WTC11 (cell line): ENCODE measurements around the gene MAGEB6B.

Experiments
- ATF1 ChIP-seq: sonication (generic); formaldehyde crosslinking; IDR thresholded peaks from 2 replicates; pipeline ENCODE4 v1.8.1; 2023; ENCODE audit warnings: mild to moderate bottlenecking, moderate library complexity, missing genetic modification reagents
- CTCF ChIP-seq: fragments of 200-600 bp; IDR thresholded peaks from 2 replicates; pipeline ENCODE4 v1.8.0; 2022; ENCODE audit warnings: antibody characterized with exemption
- FOXJ3 ChIP-seq: sonication (generic); formaldehyde crosslinking; IDR thresholded peaks from 2 replicates; pipeline ENCODE4 v1.9.0; 2021; ENCODE audit warnings: missing genetic modification reagents, mild to moderate bottlenecking, borderline replicate concordance
- NR2C2 ChIP-seq: sonication (generic); formaldehyde crosslinking; IDR thresholded peaks from 2 replicates; pipeline ENCODE4 v1.8.0; 2022; ENCODE audit warnings: mild to moderate bottlenecking, missing genetic modification reagents
- SP1 ChIP-seq: sonication (generic); formaldehyde crosslinking; conservative IDR thresholded peaks from 2 replicates; pipeline ENCODE4 v1.8.1; 2022; ENCODE audit warnings: missing genetic modification reagents
- TEAD4 ChIP-seq: sonication (generic); formaldehyde crosslinking; IDR thresholded peaks from 2 replicates; pipeline ENCODE4 v1.8.0; 2022; ENCODE audit warnings: mild to moderate bottlenecking, missing genetic modification reagents
- TF ChIP-seq, protein P1 (sequence below): sonication (generic); formaldehyde crosslinking; conservative IDR thresholded peaks from 2 replicates; pipeline ENCODE4 v1.8.1; 2022; ENCODE audit warnings: mild to moderate bottlenecking, missing genetic modification reagents
- TF ChIP-seq, protein P2 (sequence below): sonication (generic); formaldehyde crosslinking; IDR thresholded peaks from 2 replicates; pipeline ENCODE4 v1.8.0; 2022; ENCODE audit warnings: mild to moderate bottlenecking, missing genetic modification reagents
- TF ChIP-seq, protein P3 (sequence below): sonication (generic); formaldehyde crosslinking; IDR thresholded peaks from 2 replicates; pipeline ENCODE4 v1.8.1; 2023; ENCODE audit warnings: mild to moderate bottlenecking, missing genetic modification reagents, moderate library complexity

DNA sequence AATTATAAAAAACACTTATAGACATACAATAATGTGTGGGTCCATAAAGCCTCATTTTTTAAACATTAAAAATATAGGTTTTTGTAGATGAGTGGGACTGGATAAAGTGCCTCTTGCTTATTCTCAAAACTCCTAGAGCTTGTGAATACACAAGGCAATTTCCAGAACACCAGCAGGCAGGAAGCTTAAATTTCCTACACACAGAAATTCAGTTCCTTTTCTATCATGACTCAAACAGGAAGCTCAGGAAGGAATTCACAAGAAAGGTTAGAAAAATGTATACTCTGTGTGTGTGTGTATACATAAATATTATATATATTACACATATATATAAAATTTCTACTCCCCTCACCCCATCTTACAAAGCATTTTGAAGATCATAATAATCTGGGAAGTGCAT, 43.2 kb downstream of the MAGEB6B start:
- TF ChIP-seq CTCF (no peak), NR2C2 (CRISPR knock-in tag) (no peak), SP1 (CRISPR knock-in tag) (no peak), TEAD4 (no peak), FOXJ3 (CRISPR knock-in tag) (no peak), ATF1 (CRISPR knock-in tag) (no peak)
- TF ChIP-seq, protein P1, sequence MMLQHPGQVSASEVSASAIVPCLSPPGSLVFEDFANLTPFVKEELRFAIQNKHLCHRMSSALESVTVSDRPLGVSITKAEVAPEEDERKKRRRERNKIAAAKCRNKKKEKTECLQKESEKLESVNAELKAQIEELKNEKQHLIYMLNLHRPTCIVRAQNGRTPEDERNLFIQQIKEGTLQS (CRISPR knock-in tag) = no peak
- TF ChIP-seq, protein P2, sequence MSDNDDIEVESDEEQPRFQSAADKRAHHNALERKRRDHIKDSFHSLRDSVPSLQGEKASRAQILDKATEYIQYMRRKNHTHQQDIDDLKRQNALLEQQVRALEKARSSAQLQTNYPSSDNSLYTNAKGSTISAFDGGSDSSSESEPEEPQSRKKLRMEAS (CRISPR knock-in tag) = no peak
- TF ChIP-seq, protein P3, sequence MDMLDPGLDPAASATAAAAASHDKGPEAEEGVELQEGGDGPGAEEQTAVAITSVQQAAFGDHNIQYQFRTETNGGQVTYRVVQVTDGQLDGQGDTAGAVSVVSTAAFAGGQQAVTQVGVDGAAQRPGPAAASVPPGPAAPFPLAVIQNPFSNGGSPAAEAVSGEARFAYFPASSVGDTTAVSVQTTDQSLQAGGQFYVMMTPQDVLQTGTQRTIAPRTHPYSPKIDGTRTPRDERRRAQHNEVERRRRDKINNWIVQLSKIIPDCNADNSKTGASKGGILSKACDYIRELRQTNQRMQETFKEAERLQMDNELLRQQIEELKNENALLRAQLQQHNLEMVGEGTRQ = no peak
